AG04449 (cell line): ENCODE data around the gene CYP1A1.

Source experiments
- CTCF ChIA-PET: fragments of 350-600 bp; formaldehyde crosslinking; extraction: SDS; loops from one replicate; lab custom pipeline; 2021; ENCODE audit warnings: antibody characterized with exemption; lab: Yijun Ruan, JAX
- POLR2A ChIA-PET: fragments of 400-600, 350-600 bp; formaldehyde crosslinking; extraction: SDS; loops from one replicate; lab custom pipeline; 2020; ENCODE audit warnings: antibody characterized with exemption, inconsistent platforms; lab: Yijun Ruan, JAX
- DNase-seq: peaks from one replicate; pipeline ENCODE4 v3.0.0-alpha.2; 2010; ENCODE audit warnings: low read depth, low spot score
- H3K4me3 ChIP-seq: 2 replicates; pipeline ENCODE4 v1.5.1; 2011; ENCODE audit warnings: low read depth, mild to moderate bottlenecking, control low read depth, low read length
- CTCF ChIP-seq: IDR thresholded peaks from one replicate; pipeline ENCODE4 v1.5.1; 2011; ENCODE audit warnings: mild to moderate bottlenecking, moderate library complexity, low read length, control low read depth, inconsistent platforms; ENCODE audit not compliant: insufficient read depth; ENCODE audit errors: missing control alignments

The CYP1A1 gene

GRCh38 chr15:74758736-74759135, 33.4 kb upstream of the CYP1A1 start:
- H3K4me3 ChIP-seq: no peak overlapping the region
- ChIA-PET CTCF (interaction anchor here (11.1 to 33.5 kb wide), 2 partner anchors 11 to 127 kb away, joined by 141 to 1672 read pairs; partner anchors contain the start of gene CLK3), POLR2A (no interaction called here)
- no peak for DNase-seq
- no peak for TF ChIP-seq CTCF

GRCh38 chr15:74754593-74755215, 29.4 kb upstream of the CYP1A1 start:
- POLR2A ChIA-PET: no interaction called here
- no peak for DNase-seq
- TF ChIP-seq CTCF: no peak
- CTCF ChIA-PET: interaction anchor here (1.2 to 11.1 kb wide), 2 partner anchors 16 to 120 kb away, joined by 7 to 141 read pairs; no protein-coding TSS in a partner anchor
- no peak overlapping the region for H3K4me3 ChIP-seq

- POLR2A ChIA-PET: no interaction called here
- no peak overlapping the region for H3K4me3 ChIP-seq
- TF ChIP-seq CTCF: no peak
- CTCF ChIA-PET: interaction anchor here (1.6 to 2.8 kb wide), 3 partner anchors 18 to 121 kb away, joined by 3 to 36 read pairs (median 5); no protein-coding TSS in a partner anchor
- peak; percentile 60 for DNase-seq
These were observed 27.2 kb upstream of the CYP1A1 start for GRCh38 chr15:74752531-74752930.

GRCh38 chr15:74752011-74752410, 26.7 kb upstream of the CYP1A1 start:
- no peak for TF ChIP-seq CTCF
- CTCF ChIA-PET: interaction anchor here (1.4 to 2.8 kb wide), 3 partner anchors 18 to 120 kb away, joined by 4 to 36 read pairs (median 5); no protein-coding TSS in a partner anchor
- no peak for DNase-seq
- POLR2A ChIA-PET: no interaction called here
- no peak overlapping the region for H3K4me3 ChIP-seq

DNA sequence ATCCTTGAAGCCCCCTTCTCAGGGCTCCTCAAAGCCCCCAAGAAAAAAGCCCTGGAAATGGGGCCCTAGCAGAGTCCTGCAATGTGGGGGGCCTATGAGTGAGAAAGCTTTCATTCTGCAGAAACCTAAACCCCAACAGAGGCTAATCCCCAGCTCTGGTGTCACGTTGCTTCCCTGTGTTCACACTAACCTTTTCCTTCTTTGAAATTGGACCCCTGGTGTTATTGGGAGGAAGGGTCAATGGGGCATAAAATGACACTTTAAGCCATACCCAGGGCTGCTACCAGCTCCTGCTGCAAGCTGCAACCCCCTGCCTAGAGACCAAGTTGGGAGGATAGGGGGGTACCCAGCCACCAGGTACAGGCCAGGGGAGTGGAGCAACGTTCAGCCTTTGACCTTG, 25.4 kb upstream of the CYP1A1 start:
- no peak for TF ChIP-seq CTCF
- POLR2A ChIA-PET: interaction anchor here (0.6 kb wide), 1 partner anchor 111 kb away, joined by 3 read pairs; no protein-coding TSS in a partner anchor
- DNase-seq: no peak
- H3K4me3 ChIP-seq: no peak overlapping the region
- CTCF ChIA-PET: interaction anchor here (1.0 to 2.8 kb wide), 4 partner anchors 11 to 119 kb away, joined by 3 to 36 read pairs (median 4); no protein-coding TSS in a partner anchor

DNA sequence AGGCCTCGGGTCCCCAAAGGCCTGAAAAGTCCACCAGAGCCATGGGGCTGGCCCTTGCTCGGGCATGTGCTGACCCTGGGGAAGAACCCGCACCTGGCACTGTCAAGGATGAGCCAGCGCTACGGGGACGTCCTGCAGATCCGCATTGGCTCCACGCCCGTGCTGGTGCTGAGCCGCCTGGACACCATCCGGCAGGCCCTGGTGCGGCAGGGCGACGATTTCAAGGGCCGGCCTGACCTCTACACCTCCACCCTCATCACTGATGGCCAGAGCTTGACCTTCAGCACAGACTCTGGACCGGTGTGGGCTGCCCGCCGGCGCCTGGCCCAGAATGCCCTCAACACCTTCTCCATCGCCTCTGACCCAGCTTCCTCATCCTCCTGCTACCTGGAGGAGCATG, 24.5 kb upstream of the CYP1A1 start:
- H3K4me3 ChIP-seq: no peak overlapping the region
- no peak for TF ChIP-seq CTCF
- DNase-seq: no peak
- ChIA-PET POLR2A (no interaction called here), CTCF (interaction anchor here (1.0 to 2.9 kb wide), 4 partner anchors 12 to 280 kb away, joined by 3 to 10 read pairs (median 6); no protein-coding TSS in a partner anchor)
